D721Med (cell line): ENCODE data around the gene NUDT12.

Experiments
- DNase-seq: peaks from one replicate; pipeline ENCODE4 v3.0.0; 2011; ENCODE audit warnings: low spot score; ENCODE audit not compliant: insufficient read length
- FAIRE-seq: peaks from 2 replicates; lab custom pipeline; 2011; peaks lifted over from hg19 to GRCh38; lab: Jason Lieb, UNC
- CTCF ChIP-seq: IDR thresholded peaks from 2 replicates; pipeline ENCODE4 v1.5.1; 2012; ENCODE audit warnings: mild to moderate bottlenecking, control low read depth; ENCODE audit not compliant: insufficient read depth; ENCODE audit errors: missing control alignments

NUDT12 gene

GRCh38 chr5:103590221-103590620 lies 27.6 kb upstream of the NUDT12 start:
- TF ChIP-seq CTCF = no peak
- DNase-seq (no peak), FAIRE-seq (peak; percentile 69)

- DNase-seq (no peak), FAIRE-seq (no peak)
- no peak for TF ChIP-seq CTCF
These were observed 27.2 kb upstream of the NUDT12 start for GRCh38 chr5:103589776-103590175.

- FAIRE-seq (no peak), DNase-seq (no peak)
- no peak for TF ChIP-seq CTCF
These were observed 26.8 kb upstream of the NUDT12 start for GRCh38 chr5:103589357-103589756.

GRCh38 chr5:103587185-103587748 lies 24.7 kb upstream of the NUDT12 start:
- TF ChIP-seq CTCF = peak; percentile 77
- FAIRE-seq = peak; percentile 85
- DNase-seq = no peak

GRCh38 chr5:103582364-103582763 lies 19.8 kb upstream of the NUDT12 start:
- FAIRE-seq = peak; percentile 94

GRCh38 chr5:103573411-103573810 lies 10.8 kb upstream of the NUDT12 start:
- FAIRE-seq (no peak), DNase-seq (no peak)
- TF ChIP-seq CTCF = no peak

More at GRCh38 chr5:103582364-103582763, 19.8 kb upstream of the NUDT12 start:
- no peak for DNase-seq
- peak; percentile 69 for TF ChIP-seq CTCF

- DNase-seq (no peak), FAIRE-seq (no peak)
- TF ChIP-seq CTCF = no peak
These were observed 9.9 kb upstream of the NUDT12 start for GRCh38 chr5:103572454-103572853.
